Adrenal gland (tissue), 12 donors: Measurements from ENCODE around the gene ARHGEF11. TPM values are rescaled to one million over a fixed set of nuclear protein-coding genes. Genes with fewer than 3 reads are reported as not detected.

ENCODE experiments used
- DNase-seq, 7 donors: peaks; one replicate each; pipeline ENCODE4 v3.0.0-alpha.2; 2019 to 2020
- H3K27ac ChIP-seq, 5 donors: fragments of 200-600 bp; sonication (generic) in 4 of 5; 1 replicate in 3 of 5; 2 replicates in 2 of 5; pipeline versions ENCODE4 v1.5.1 to v1.8.0; 2016 to 2020; ENCODE audit warnings: mild to moderate bottlenecking in 1 of 5
- H3K27me3 ChIP-seq: fragments of 200-600 bp; 2 replicates; pipeline ENCODE4 v1.8.0; 2021
- H3K36me3 ChIP-seq, 2 donors: fragments of 200-600 bp; replicated peaks in 1 of 2; 1 replicate in 1 of 2; 2 replicates in 1 of 2; pipeline versions ENCODE4 v1.5.1 to v1.8.0; 2018 to 2022
- H3K4me1 ChIP-seq, 2 donors: fragments of 200-600 bp; replicated peaks in 1 of 2; 1 replicate in 1 of 2; 2 replicates in 1 of 2; pipeline versions ENCODE4 v1.5.1 to v1.8.0; 2018 to 2021
- H3K4me3 ChIP-seq, 4 donors: fragments of 200-600 bp; sonication (generic) in 3 of 4; one replicate each; pipeline ENCODE4 v1.5.1; 2016 to 2018
- H3K9me3 ChIP-seq, 3 donors: fragments of 200-600 bp; sonication (generic) in 1 of 3; replicated peaks in 1 of 3; 1 replicate in 2 of 3; 2 replicates in 1 of 3; pipeline versions ENCODE4 v1.5.1 to v1.8.0; 2016 to 2021
- CTCF ChIP-seq, 6 experiments: fragments of 450-650 bp in 4 of 6; fragments of 200-600 bp in 2 of 6; sonication (generic) in 1 of 6; IDR thresholded peaks; 1 replicate in 5 of 6; 2 replicates in 1 of 6; pipeline versions ENCODE4 v1.5.1 to v1.8.0; 2016 to 2021; ENCODE audit warnings: antibody characterized with exemption in 6 of 6, mild to moderate bottlenecking in 2 of 6, moderate library complexity in 1 of 6
- POLR2A ChIP-seq, 2 donors: fragments of 450-650 bp; IDR thresholded peaks; one replicate each; pipeline ENCODE4 v1.6.1; 2017; ENCODE audit warnings: antibody characterized with exemption in 2 of 2, mild to moderate bottlenecking in 2 of 2, moderate library complexity in 1 of 2
- WGBS, 4 donors: extraction: QIAGEN DNeasy Blood & Tissue Kit in 2 of 4; methylation state at CpG; one replicate each; pipeline versions ENCODE4 v1.1.5 to v1.1.7; 2013 to 2017; 5-methylcytosine and 5-hydroxymethylcytosine counted together
- intact Hi-C, 2 donors: fragments of 100-400 bp; cut with DNase I; formaldehyde crosslinking; loops; one replicate each; pipeline versions ENCODE4 v1.14.1 to v1.15.0; 2022 to 2023
- polyA plus RNA-seq, 3 donors: library from polyadenylated mRNA; stranded (reverse); fragments of 200-250 nt in 2 of 3; fragments of 350-450 nt in 1 of 3; fragmentation: Illumina TruSeq in 1 of 3; extraction: RNeasy Lipid Tissue Mini Kit (QIAGEN cat#74804) in 1 of 3; gene quantifications; one replicate each; pipeline ENCODE4 v1.2.3, GENCODE V29; 2013 to 2014
- total RNA-seq, 9 donors: library from RNA; depleted of rRNA in 4 of 9; stranded (reverse); fragments of >200 nt in 4 of 9; fragments of 120-200 nt in 1 of 9; fragmentation: NEBNext Ultra II Directional in 1 of 9; extraction: Animal tissue kit (Norgen Biotek cat#: 25700) in 1 of 9; gene quantifications; one replicate each; pipeline versions ENCODE4 v1.1.0 to v1.2.4, GENCODE V29; 2013 to 2023
- donor health status: healthy with polysubstance abuse.
- donor health status: Bipolar disorder and iron deficiency.
- donor health status: DM: yes; HTN: yes; CAD: no.
- donor health status: DM: no; HTN: no; CAD: no.
- donor health status: DM: no; HTN: no; CAD: no.
- donor health status: DM: yes; HTN: yes; CAD: no.

Gene ARHGEF11
- total and polyA plus RNA-seq, 12 donors: 14.2 to 69.2 (median 38.3) TPM

GRCh38 chr1:157091668-157092273, 46.2 kb upstream of the ARHGEF11 start:
- no peak for TF ChIP-seq POLR2A (IDR thresholded peaks at IDR 0.05)
- no peak for TF ChIP-seq CTCF (IDR thresholded peaks at IDR 0.05)
- no peaks in the 10 kb centered on the region for H3K4me1 ChIP-seq
- H3K4me3 ChIP-seq: no peak overlapping the region
- no peak for DNase-seq
- intact Hi-C loops: loop anchor here (2.0 kb wide), 1 partner anchor 63 kb away; no protein-coding TSS in a partner anchor
- H3K27me3 ChIP-seq: no peaks in the 10 kb centered on the region
- H3K9me3 ChIP-seq: no peaks in the 10 kb centered on the region
- H3K36me3 ChIP-seq: no peaks in the 10 kb centered on the region
- no peak overlapping the region for H3K27ac ChIP-seq
- 67 to 98% (median 76%) methylated on average over 2 to 4 of the region's 4 CpGs for WGBS, 4 donors

GRCh38 chr1:157091186-157091585, 45.6 kb upstream of the ARHGEF11 start:
- TF ChIP-seq CTCF (IDR thresholded peaks at IDR 0.05) (no peak), POLR2A (IDR thresholded peaks at IDR 0.05) (no peak)
- DNase-seq: no peak

GRCh38 chr1:157090771-157091170, 45.2 kb upstream of the ARHGEF11 start:
- Histone ChIP-seq H3K4me3 (no peak overlapping the region), H3K27me3 (no peaks in the 10 kb centered on the region), H3K36me3 (no peaks in the 10 kb centered on the region), H3K27ac (no peak overlapping the region), H3K4me1 (no peaks in the 10 kb centered on the region), H3K9me3 (no peaks in the 10 kb centered on the region)
- DNase-seq: no peak
- intact Hi-C loops: loop anchor here (2.0 kb wide), 1 partner anchor 64 kb away; no protein-coding TSS in a partner anchor
- 54 to 82% (median 66%) methylated on average over 3 of the region's 3 CpGs for WGBS, 4 donors
- no peak for TF ChIP-seq CTCF (IDR thresholded peaks at IDR 0.05)
- TF ChIP-seq POLR2A (IDR thresholded peaks at IDR 0.05): no peak

More at GRCh38 chr1:157091186-157091585, 45.6 kb upstream of the ARHGEF11 start:
- WGBS, 4 donors: 78 to 91% (median 83%) methylated on average over 4 of the region's 4 CpGs
- Histone ChIP-seq H3K4me1 (no peaks in the 10 kb centered on the region), H3K27ac (no peak overlapping the region), H3K4me3 (no peak overlapping the region), H3K36me3 (no peaks in the 10 kb centered on the region), H3K27me3 (no peaks in the 10 kb centered on the region), H3K9me3 (no peaks in the 10 kb centered on the region)
- intact Hi-C loops: loop anchor here (2.0 kb wide), 1 partner anchor 64 kb away; no protein-coding TSS in a partner anchor

- H3K4me3 ChIP-seq: no peak overlapping the region
- TF ChIP-seq POLR2A (IDR thresholded peaks at IDR 0.05): no peak
- peak; percentile 83 to 95 (median 92) for TF ChIP-seq CTCF (IDR thresholded peaks at IDR 0.05)
- 11 to 19% (median 14%) methylated on average over 9 to 10 of the region's 10 CpGs for WGBS, 4 donors
Measured at GRCh38 chr1:157090196-157090647, 44.7 kb upstream of the ARHGEF11 start.

More at GRCh38 chr1:157090196-157090647, 44.7 kb upstream of the ARHGEF11 start:
- intact Hi-C loops: loop anchor here (2.0 kb wide), 1 partner anchor 65 kb away; no protein-coding TSS in a partner anchor
- Histone ChIP-seq H3K4me1 (no peaks in the 10 kb centered on the region), H3K9me3 (no peaks in the 10 kb centered on the region), H3K27ac (no peak overlapping the region), H3K36me3 (no peaks in the 10 kb centered on the region), H3K27me3 (no peaks in the 10 kb centered on the region)
- DNase-seq: peak; percentile 84 to 96 (median 89)
